AG04449 (cell line): ENCODE measurements around the gene MED26.

Experiments used
- CTCF ChIA-PET: fragments of 350-600 bp; formaldehyde crosslinking; extraction: SDS; loops from one replicate; lab custom pipeline; 2021; ENCODE audit warnings: antibody characterized with exemption; lab: Yijun Ruan, JAX
- POLR2A ChIA-PET: fragments of 400-600, 350-600 bp; formaldehyde crosslinking; extraction: SDS; loops from one replicate; lab custom pipeline; 2020; ENCODE audit warnings: antibody characterized with exemption, inconsistent platforms; lab: Yijun Ruan, JAX
- DNase-seq: peaks from one replicate; pipeline ENCODE4 v3.0.0-alpha.2; 2010; ENCODE audit warnings: low read depth, low spot score
- H3K4me3 ChIP-seq: 2 replicates; pipeline ENCODE4 v1.5.1; 2011; ENCODE audit warnings: low read depth, mild to moderate bottlenecking, control low read depth, low read length
- CTCF ChIP-seq: IDR thresholded peaks from one replicate; pipeline ENCODE4 v1.5.1; 2011; ENCODE audit warnings: mild to moderate bottlenecking, moderate library complexity, low read length, control low read depth, inconsistent platforms; ENCODE audit not compliant: insufficient read depth; ENCODE audit errors: missing control alignments

Gene MED26

GRCh38 chr19:16625163-16625958 lies 2.6 kb downstream of the MED26 start:
- no peak overlapping the region for H3K4me3 ChIP-seq
- TF ChIP-seq CTCF = no peak
- CTCF ChIA-PET = interaction anchor here (1.0 to 1.5 kb wide), 2 partner anchors 9 to 11 kb away, joined by 3 read pairs; no protein-coding TSS in a partner anchor
- no peak for DNase-seq
- POLR2A ChIA-PET = no interaction called here

- ChIA-PET CTCF (interaction anchor here (1.5 kb wide), 1 partner anchor 10 kb away, joined by 3 read pairs; no protein-coding TSS in a partner anchor), POLR2A (no interaction called here)
- no peak for DNase-seq
- no peak for TF ChIP-seq CTCF
- no peak overlapping the region for H3K4me3 ChIP-seq
Observed at GRCh38 chr19:16624236-16624635, 3.8 kb downstream of the MED26 start.

- CTCF ChIA-PET = interaction anchor here (1.5 kb wide), 1 partner anchor 9 kb away, joined by 3 read pairs; no protein-coding TSS in a partner anchor
- POLR2A ChIA-PET = no interaction called here
- no peak for TF ChIP-seq CTCF
- DNase-seq = no peak
- H3K4me3 ChIP-seq = no peak overlapping the region
Observed at GRCh38 chr19:16623576-16623975, 4.4 kb downstream of the MED26 start.

GRCh38 chr19:16623066-16623465 lies 4.9 kb downstream of the MED26 start:
- POLR2A ChIA-PET = interaction anchor here (1.2 kb wide), 1 partner anchor 50 kb away, joined by 4 read pairs; no protein-coding TSS in a partner anchor
- DNase-seq = no peak
- no peak for TF ChIP-seq CTCF
- CTCF ChIA-PET = no interaction called here
- H3K4me3 ChIP-seq = no peak overlapping the region

- ChIA-PET CTCF (no interaction called here), POLR2A (no interaction called here)
- H3K4me3 ChIP-seq = no peak overlapping the region
- no peak for DNase-seq
- no peak for TF ChIP-seq CTCF
Observed at GRCh38 chr19:16621165-16621800, 6.7 kb downstream of the MED26 start.

GRCh38 chr19:16620584-16620983 lies 7.4 kb downstream of the MED26 start:
- DNase-seq = no peak
- no peak overlapping the region for H3K4me3 ChIP-seq
- POLR2A ChIA-PET = no interaction called here
- CTCF ChIA-PET = no interaction called here
- TF ChIP-seq CTCF = no peak
